Activated naive CD8-positive, alpha-beta T cell treated with anti-CD3 and anti-CD28 coated beads for 36 hours (primary cell): ENCODE results near the gene RALGAPB. TPM values are rescaled to one million over a fixed set of nuclear protein-coding genes. Genes with fewer than 3 reads are reported as not detected.

Experiments used
- DNase-seq: peaks from one replicate; pipeline ENCODE4 v3.0.0; 2021
- H3K27ac Mint-ChIP-seq: one replicate; pipeline ENCODE4 v1.8.0; 2022; ENCODE audit warnings: mild to moderate bottlenecking, moderate library complexity, mixed read lengths
- H3K27me3 Mint-ChIP-seq: one replicate; pipeline ENCODE4 v1.8.0; 2022; ENCODE audit warnings: mild to moderate bottlenecking, mixed read lengths
- H3K36me3 Mint-ChIP-seq: one replicate; pipeline ENCODE4 v1.8.0; 2021; ENCODE audit warnings: mild to moderate bottlenecking, mixed read lengths
- H3K4me1 Mint-ChIP-seq: one replicate; pipeline ENCODE4 v1.8.0; 2021; ENCODE audit warnings: mixed read lengths
- H3K4me3 Mint-ChIP-seq: one replicate; pipeline ENCODE4 v1.8.0; 2022; ENCODE audit warnings: mild to moderate bottlenecking, moderate library complexity, mixed read lengths
- H3K9me3 Mint-ChIP-seq: one replicate; pipeline ENCODE4 v1.8.0; 2022; ENCODE audit warnings: mixed read lengths
- total RNA-seq, 2 experiments: library from RNA; stranded (reverse); gene quantifications; one replicate each; pipeline ENCODE4 v1.2.3, GENCODE V29; 2021

Gene RALGAPB
- total RNA-seq, 2 experiments from 2014 or later: 25.1 to 25.6 TPM

GRCh38 chr20:38538789-38539188, 66.1 kb downstream of the RALGAPB start:
- Mint-ChIP-seq H3K36me3 (peaks cover 34% of the 10 kb centered on the region), H3K27ac (no peak overlapping the region), H3K4me1 (no peaks in the 10 kb centered on the region), H3K9me3 (no peaks in the 10 kb centered on the region), H3K4me3 (no peak overlapping the region), H3K27me3 (no peaks in the 10 kb centered on the region)
- DNase-seq: no peak

GRCh38 chr20:38543014-38543906, 70.6 kb downstream of the RALGAPB start:
- Mint-ChIP-seq H3K27ac (no peak overlapping the region), H3K27me3 (no peaks in the 10 kb centered on the region), H3K4me3 (no peak overlapping the region), H3K4me1 (peaks cover 10% of the 10 kb centered on the region), H3K36me3 (peaks cover 28% of the 10 kb centered on the region), H3K9me3 (no peaks in the 10 kb centered on the region)
- DNase-seq: no peak

- DNase-seq: no peak
- H3K4me1 Mint-ChIP-seq: peaks cover 10% of the 10 kb centered on the region
- no peaks in the 10 kb centered on the region for H3K9me3 Mint-ChIP-seq
- peaks cover 34% of the 10 kb centered on the region for H3K36me3 Mint-ChIP-seq
- no peak overlapping the region for H3K27ac Mint-ChIP-seq
- H3K4me3 Mint-ChIP-seq: no peak overlapping the region
- no peaks in the 10 kb centered on the region for H3K27me3 Mint-ChIP-seq
These were observed 73.1 kb downstream of the RALGAPB start for GRCh38 chr20:38545771-38546170.

- DNase-seq: no peak
- peaks cover 10% of the 10 kb centered on the region for H3K4me1 Mint-ChIP-seq
- no peak overlapping the region for H3K4me3 Mint-ChIP-seq
- no peak overlapping the region for H3K27ac Mint-ChIP-seq
- H3K27me3 Mint-ChIP-seq: no peaks in the 10 kb centered on the region
- peaks cover 23% of the 10 kb centered on the region for H3K36me3 Mint-ChIP-seq
- H3K9me3 Mint-ChIP-seq: no peaks in the 10 kb centered on the region
These were observed 74.8 kb downstream of the RALGAPB start for GRCh38 chr20:38547288-38548085.

- H3K4me3 Mint-ChIP-seq: no peak overlapping the region
- H3K9me3 Mint-ChIP-seq: no peaks in the 10 kb centered on the region
- peaks cover 19% of the 10 kb centered on the region for H3K36me3 Mint-ChIP-seq
- peaks cover 10% of the 10 kb centered on the region for H3K4me1 Mint-ChIP-seq
- DNase-seq: no peak
- no peak overlapping the region for H3K27ac Mint-ChIP-seq
- no peaks in the 10 kb centered on the region for H3K27me3 Mint-ChIP-seq
These were observed 75.9 kb downstream of the RALGAPB start for GRCh38 chr20:38548356-38549083.

- Mint-ChIP-seq H3K4me3 (no peak overlapping the region), H3K27me3 (no peaks in the 10 kb centered on the region), H3K9me3 (no peaks in the 10 kb centered on the region), H3K4me1 (peaks cover 10% of the 10 kb centered on the region), H3K36me3 (peaks cover 28% of the 10 kb centered on the region), H3K27ac (no peak overlapping the region)
- DNase-seq: no peak
These were observed 77.6 kb downstream of the RALGAPB start for GRCh38 chr20:38550274-38550673.

GRCh38 chr20:38551056-38551626, 78.5 kb downstream of the RALGAPB start:
- Mint-ChIP-seq H3K36me3 (peaks cover 26% of the 10 kb centered on the region), H3K9me3 (no peaks in the 10 kb centered on the region), H3K4me1 (peaks cover 10% of the 10 kb centered on the region), H3K4me3 (no peak overlapping the region), H3K27me3 (no peaks in the 10 kb centered on the region), H3K27ac (no peak overlapping the region)
- DNase-seq: no peak

GRCh38 chr20:38554986-38555385, 82.3 kb downstream of the RALGAPB start:
- H3K27me3 Mint-ChIP-seq: no peaks in the 10 kb centered on the region
- peak overlapping the region; percentile 5 for H3K27ac Mint-ChIP-seq
- no peaks in the 10 kb centered on the region for H3K9me3 Mint-ChIP-seq
- H3K36me3 Mint-ChIP-seq: peaks cover 22% of the 10 kb centered on the region
- H3K4me1 Mint-ChIP-seq: no peaks in the 10 kb centered on the region
- no peak for DNase-seq
- no peak overlapping the region for H3K4me3 Mint-ChIP-seq

GRCh38 chr20:38555395-38555794, 82.8 kb downstream of the RALGAPB start:
- Mint-ChIP-seq H3K36me3 (peaks cover 20% of the 10 kb centered on the region), H3K27me3 (no peaks in the 10 kb centered on the region), H3K27ac (no peak overlapping the region), H3K4me1 (no peaks in the 10 kb centered on the region), H3K9me3 (no peaks in the 10 kb centered on the region), H3K4me3 (no peak overlapping the region)
- no peak for DNase-seq

- H3K36me3 Mint-ChIP-seq: peaks cover 19% of the 10 kb centered on the region
These were observed 84.5 kb downstream of the RALGAPB start for GRCh38 chr20:38557174-38557573.

GRCh38 chr20:38558596-38559360, 86.1 kb downstream of the RALGAPB start:
- no peaks in the 10 kb centered on the region for H3K4me1 Mint-ChIP-seq
- H3K27me3 Mint-ChIP-seq: no peaks in the 10 kb centered on the region
- no peaks in the 10 kb centered on the region for H3K9me3 Mint-ChIP-seq
- no peak overlapping the region for H3K27ac Mint-ChIP-seq
- H3K36me3 Mint-ChIP-seq: peaks cover 17% of the 10 kb centered on the region
- no peak overlapping the region for H3K4me3 Mint-ChIP-seq
- DNase-seq: no peak

More at GRCh38 chr20:38557174-38557573, 84.5 kb downstream of the RALGAPB start:
- no peak overlapping the region for H3K4me3 Mint-ChIP-seq
- no peak for DNase-seq
- no peaks in the 10 kb centered on the region for H3K4me1 Mint-ChIP-seq
- H3K9me3 Mint-ChIP-seq: no peaks in the 10 kb centered on the region
- no peaks in the 10 kb centered on the region for H3K27me3 Mint-ChIP-seq
- H3K27ac Mint-ChIP-seq: no peak overlapping the region

- no peak for DNase-seq
- no peaks in the 10 kb centered on the region for H3K4me1 Mint-ChIP-seq
- H3K27me3 Mint-ChIP-seq: no peaks in the 10 kb centered on the region
- H3K4me3 Mint-ChIP-seq: no peak overlapping the region
- no peak overlapping the region for H3K27ac Mint-ChIP-seq
- peaks cover 13% of the 10 kb centered on the region for H3K36me3 Mint-ChIP-seq
- no peaks in the 10 kb centered on the region for H3K9me3 Mint-ChIP-seq
These were observed 87.1 kb downstream of the RALGAPB start for GRCh38 chr20:38559764-38560163.

GRCh38 chr20:38563802-38564431, 91.3 kb downstream of the RALGAPB start:
- H3K4me1 Mint-ChIP-seq: no peaks in the 10 kb centered on the region
- no peak overlapping the region for H3K27ac Mint-ChIP-seq
- H3K4me3 Mint-ChIP-seq: no peak overlapping the region

GRCh38 chr20:38564680-38565079, 92.0 kb downstream of the RALGAPB start:
- Mint-ChIP-seq H3K4me1 (no peaks in the 10 kb centered on the region), H3K9me3 (no peaks in the 10 kb centered on the region), H3K4me3 (no peak overlapping the region), H3K27me3 (no peaks in the 10 kb centered on the region), H3K36me3 (peaks cover under 1% of the 10 kb centered on the region), H3K27ac (peak overlapping the region; percentile 46)
- DNase-seq: no peak

More at GRCh38 chr20:38563802-38564431, 91.3 kb downstream of the RALGAPB start:
- H3K27me3 Mint-ChIP-seq: no peaks in the 10 kb centered on the region
- H3K36me3 Mint-ChIP-seq: peaks cover 8% of the 10 kb centered on the region
- H3K9me3 Mint-ChIP-seq: no peaks in the 10 kb centered on the region
- DNase-seq: no peak
